Astrocyte of the spinal cord (primary cell): ENCODE measurements around the gene SRCAP.
"Not testable (repeated sequence)": the region's sequence is repeated elsewhere in the genome, so short reads cannot be mapped to it uniquely, and the experiment has no call there.

Source experiments
- DNase-seq: peaks from one replicate; pipeline ENCODE4 v3.0.0; 2011; ENCODE audit warnings: low read depth, low spot score
- H3K4me3 ChIP-seq: 2 replicates; pipeline ENCODE4 v1.5.1; 2011; ENCODE audit warnings: low read depth, mild to moderate bottlenecking, low read length, moderate library complexity
- in situ Hi-C: cut with HindIII; loops from 2 replicates; pipeline ENCODE4 v1.10.0; 2017; ENCODE audit warnings: low sequenced_read_pairs
- TF ChIP-seq, protein P1 (sequence below): IDR thresholded peaks from 2 replicates; pipeline ENCODE4 v1.5.1; 2012; ENCODE audit warnings: low read depth, mild to moderate bottlenecking, low read length, inconsistent platforms

The SRCAP gene

DNA sequence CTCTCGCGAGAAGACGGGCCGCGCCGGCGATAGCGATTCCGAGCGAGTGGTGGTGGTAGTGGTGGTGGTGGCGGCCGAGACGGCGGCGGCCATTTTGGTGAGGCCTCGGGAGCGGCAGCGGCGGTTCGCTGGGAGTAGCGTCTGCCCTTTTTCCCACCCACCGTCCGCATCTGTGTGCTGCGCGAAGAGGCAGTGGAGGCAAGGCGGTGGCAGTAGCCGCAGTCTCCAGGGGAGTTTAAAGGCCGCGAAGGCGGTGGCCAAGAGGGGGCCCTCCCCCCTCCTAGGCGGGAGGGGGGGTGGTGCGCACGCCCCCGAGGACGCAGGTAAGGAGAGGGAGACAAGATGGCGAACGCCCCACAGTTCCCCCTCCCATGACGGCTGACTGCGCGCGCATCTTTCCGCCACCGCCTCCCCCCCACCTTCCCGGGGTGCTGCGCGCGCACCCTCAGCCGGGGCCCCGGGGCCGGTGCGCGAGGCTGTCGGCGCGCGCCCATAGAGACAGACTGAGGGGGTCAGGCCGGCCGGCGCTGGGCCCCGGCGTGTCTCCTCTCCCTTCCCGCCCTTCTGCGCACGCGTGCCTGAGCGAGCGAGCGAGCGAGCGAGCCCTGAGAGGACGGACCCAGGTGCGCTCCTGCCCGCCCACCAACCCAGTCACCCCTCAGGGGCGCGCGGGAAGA is 694 bp upstream of the SRCAP start:
- in situ Hi-C loops, result no loop called here
- H3K4me3 ChIP-seq, result peak overlapping the region; percentile 96
- TF ChIP-seq, protein P1, sequence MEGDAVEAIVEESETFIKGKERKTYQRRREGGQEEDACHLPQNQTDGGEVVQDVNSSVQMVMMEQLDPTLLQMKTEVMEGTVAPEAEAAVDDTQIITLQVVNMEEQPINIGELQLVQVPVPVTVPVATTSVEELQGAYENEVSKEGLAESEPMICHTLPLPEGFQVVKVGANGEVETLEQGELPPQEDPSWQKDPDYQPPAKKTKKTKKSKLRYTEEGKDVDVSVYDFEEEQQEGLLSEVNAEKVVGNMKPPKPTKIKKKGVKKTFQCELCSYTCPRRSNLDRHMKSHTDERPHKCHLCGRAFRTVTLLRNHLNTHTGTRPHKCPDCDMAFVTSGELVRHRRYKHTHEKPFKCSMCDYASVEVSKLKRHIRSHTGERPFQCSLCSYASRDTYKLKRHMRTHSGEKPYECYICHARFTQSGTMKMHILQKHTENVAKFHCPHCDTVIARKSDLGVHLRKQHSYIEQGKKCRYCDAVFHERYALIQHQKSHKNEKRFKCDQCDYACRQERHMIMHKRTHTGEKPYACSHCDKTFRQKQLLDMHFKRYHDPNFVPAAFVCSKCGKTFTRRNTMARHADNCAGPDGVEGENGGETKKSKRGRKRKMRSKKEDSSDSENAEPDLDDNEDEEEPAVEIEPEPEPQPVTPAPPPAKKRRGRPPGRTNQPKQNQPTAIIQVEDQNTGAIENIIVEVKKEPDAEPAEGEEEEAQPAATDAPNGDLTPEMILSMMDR, result no peak
- DNase-seq, result peak; percentile 97

DNA sequence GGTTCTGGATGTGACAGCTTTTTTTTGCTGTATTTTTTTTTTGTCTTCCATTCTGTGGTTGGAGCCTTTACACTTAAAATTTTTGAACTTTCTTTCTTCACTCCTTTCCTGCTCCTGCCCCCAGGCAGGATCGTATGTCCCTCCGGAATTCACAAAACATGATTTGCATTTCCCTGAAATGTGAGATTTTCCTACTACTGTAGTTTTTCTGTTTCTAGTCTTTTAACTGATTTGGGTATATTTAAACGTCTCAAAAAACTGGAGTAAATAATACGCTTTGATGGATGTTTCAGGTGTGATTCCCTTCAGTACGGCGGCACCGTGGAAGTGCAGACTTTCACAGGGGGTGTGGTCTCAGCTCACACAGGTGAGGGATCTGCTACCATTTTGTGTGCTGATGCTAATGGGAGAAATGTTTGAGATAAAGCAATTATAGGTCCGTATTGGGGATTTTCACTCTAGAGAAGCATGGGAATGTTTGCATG is 686 bp downstream of the SRCAP start:
- H3K4me3 ChIP-seq, result peak overlapping the region; percentile 96
- in situ Hi-C loops, result no loop called here
- TF ChIP-seq, protein P1, result no peak
- DNase-seq, result no peak

DNA sequence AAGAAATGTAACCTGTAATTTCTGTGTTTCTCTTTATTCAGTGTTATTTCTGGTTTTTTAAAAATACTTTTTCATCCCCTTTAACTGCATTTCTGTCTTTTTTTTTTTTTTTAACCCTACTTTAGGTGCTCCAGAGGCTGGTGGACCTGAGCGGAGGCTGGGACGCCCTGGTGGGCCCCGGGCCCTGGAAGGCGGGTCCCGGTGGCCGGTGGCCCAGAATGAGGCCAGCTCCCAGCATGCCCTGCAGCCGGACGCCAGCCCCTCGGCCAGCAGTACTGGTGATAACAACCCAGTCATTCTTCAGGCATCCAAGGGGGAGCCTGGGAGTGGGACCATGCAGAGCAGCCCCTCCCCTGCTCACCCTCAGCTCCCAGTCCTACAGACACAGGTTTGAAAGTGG is 1.5 kb downstream of the SRCAP start:
- no peak overlapping the region for H3K4me3 ChIP-seq
- peak; percentile 32 for DNase-seq
- in situ Hi-C loops, result no loop called here
- TF ChIP-seq, protein P1, result no peak

DNA sequence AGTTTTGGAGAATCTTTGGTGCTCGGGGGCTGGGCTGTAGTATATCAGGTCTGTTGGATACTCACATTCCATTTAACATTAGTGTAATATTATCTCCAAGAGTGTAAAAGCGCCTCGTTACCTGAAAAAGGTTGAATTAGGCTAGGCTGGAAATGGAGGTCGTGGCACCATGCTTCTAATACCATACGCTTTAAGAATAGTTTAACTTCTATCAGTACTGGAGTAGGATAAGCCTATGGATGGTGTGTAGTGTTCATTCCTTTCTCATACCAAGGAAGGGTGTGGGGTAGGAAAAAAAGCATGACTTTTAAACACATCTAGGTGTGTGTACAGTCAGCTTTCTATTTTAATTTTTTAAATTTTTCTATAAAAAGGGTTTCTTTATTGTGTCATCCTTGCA is 2.0 kb downstream of the SRCAP start:
- in situ Hi-C loops, result no loop called here
- DNase-seq, result no peak
- no peak overlapping the region for H3K4me3 ChIP-seq
- TF ChIP-seq, protein P1, result no peak

DNA sequence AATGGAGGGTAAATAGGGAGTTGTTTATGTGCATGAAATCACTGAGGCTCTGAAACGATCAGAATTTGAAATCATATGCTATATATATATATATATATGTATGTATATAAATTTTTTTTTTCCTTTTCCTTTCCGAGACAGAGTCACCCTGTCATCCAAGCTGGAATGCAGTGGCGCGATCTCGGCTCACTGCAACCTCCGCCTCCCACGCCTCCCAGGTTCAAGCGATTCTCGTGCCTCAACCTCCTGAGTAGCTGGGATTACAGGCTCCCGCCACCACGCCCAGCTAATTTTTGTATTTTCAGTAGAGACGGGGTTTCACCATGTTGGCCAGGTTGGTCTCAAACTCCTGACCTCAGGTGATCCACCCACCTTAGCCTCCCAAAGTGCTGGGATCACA is 4.1 kb downstream of the SRCAP start:
- DNase-seq, in situ Hi-C loops, H3K4me3 ChIP-seq: not testable (repeated sequence)

DNA sequence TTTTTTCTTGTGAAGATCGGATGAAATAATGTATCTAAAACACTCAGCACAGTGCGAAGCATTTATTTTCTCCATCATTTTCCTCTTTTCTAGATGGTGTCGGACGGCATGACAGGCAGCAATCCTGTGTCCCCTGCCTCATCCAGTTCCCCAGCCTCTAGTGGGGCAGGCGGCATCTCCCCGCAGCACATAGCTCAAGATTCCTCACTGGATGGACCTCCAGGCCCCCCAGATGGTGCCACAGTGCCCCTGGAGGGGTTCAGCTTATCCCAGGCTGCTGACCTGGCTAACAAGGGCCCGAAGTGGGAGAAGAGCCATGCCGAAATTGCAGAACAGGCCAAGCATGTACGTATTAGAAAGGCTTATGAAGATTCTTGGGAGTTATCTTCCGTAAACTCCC is 5.0 kb downstream of the SRCAP start:
- no peak for DNase-seq
- in situ Hi-C loops, result no loop called here
- H3K4me3 ChIP-seq, result no peak overlapping the region
- TF ChIP-seq, protein P1, result no peak

DNA sequence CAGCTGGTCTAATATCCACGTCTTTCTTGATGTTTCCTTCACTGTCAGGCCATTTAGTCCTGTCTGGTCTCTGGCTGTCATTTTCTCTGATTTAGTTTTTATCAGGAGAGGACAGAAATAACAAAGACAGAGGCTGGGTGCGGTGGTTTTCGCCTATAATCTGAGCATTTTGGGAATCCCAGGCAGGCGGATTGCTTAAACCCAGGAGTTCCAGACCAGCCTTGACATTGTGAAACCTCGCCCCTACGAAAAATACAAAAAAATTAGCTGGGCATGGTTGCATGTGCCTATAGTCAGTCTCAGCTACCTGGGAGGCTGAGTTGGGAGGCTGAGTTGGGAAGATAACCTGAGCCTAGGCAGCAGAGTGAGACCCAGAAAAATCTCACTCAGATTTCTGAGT is 7.1 kb downstream of the SRCAP start:
- no peak overlapping the region for H3K4me3 ChIP-seq
- no peak for DNase-seq
- in situ Hi-C loops, result no loop called here
- TF ChIP-seq, protein P1, result no peak
